ENCODE data around the gene COIL.
"Not testable (repeated sequence)": the region's sequence is repeated elsewhere in the genome, so short reads cannot be mapped to it uniquely, and the experiment has no call there.

The COIL gene

DNA sequence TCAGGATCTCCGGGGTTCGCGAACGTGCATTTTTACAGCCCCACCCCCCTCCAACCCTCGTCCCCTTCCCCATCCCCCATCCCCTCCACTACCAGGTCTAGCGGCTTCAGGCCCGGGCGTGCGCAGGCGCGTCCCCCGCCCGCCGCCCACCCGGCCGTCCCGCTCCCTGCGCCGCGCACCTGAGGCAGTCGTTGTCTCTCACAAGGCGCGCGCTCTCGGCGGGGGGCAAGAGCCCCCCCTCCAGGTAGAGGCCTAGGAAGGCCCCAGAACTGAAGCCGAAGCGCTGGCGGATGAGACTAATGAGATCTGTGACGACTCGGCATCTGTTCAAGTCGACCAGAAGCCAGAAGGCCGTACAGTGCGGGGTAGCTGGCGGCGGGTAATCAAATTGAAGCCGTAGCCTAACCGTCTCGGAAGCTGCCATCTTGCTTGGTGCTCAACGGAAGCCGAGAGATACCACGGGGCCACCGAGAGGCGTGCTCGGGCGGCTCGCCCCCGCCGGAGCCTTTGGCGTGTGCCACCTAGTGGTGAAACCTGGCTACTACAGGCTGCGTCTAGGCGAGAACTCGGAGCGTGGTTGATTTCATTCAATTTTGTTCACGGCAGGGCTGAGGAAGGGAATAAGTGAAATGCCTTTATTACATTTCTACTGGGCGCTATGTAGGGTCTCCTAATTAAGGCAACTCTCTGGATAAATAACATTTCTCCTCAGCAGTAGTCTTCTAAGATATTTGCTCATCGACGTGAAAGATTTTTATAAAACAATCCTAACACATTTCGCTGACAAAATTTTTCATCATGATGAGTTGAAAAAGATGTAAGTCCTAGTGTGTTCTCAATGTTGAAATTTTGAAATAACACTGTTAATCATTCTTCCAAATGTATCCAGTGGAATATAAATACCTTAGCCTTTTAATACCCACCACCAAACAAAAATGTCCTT is at the start of gene COIL:
COIL (minus strand) TSS at position 455 of the 943 bp plus-strand sequence; CDS start at position 424, 31 bp downstream.
- peak; percentile 93 for DNase-seq

- no peak for DNase-seq
Measured at GRCh38 chr17:57010487-57010886, 49.6 kb upstream of the COIL start.

- peak; percentile 61 for DNase-seq
Measured at GRCh38 chr17:57009737-57010445, 49.0 kb upstream of the COIL start.

- no peak for DNase-seq
Measured at GRCh38 chr17:57008958-57009357, 48.1 kb upstream of the COIL start.

GRCh38 chr17:57006040-57006439 is 45.2 kb upstream of the COIL start:
- DNase-seq: no peak

GRCh38 chr17:57004944-57005579 is 44.2 kb upstream of the COIL start:
- no peak for DNase-seq

DNA sequence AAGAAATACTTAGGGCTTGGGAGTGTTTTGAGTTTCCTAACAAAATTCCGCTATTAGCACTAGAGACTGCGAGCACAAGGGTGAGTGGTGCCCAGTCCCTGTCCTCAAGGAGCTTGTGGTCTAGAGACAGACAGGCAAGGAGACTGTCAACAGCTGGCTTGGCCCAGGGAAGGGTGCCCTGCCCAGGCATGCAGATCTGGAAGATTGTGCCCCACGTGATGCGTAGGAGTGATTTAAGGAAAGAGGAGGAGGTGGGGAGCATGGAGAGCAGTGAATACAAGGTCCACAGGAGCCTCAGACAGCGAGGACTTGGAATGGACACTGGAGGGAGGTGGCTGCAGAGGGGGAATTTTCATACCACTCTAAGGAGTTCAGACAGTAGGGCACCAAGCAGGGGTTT is 42.1 kb upstream of the COIL start:
- DNase-seq: no peak

- no peak for DNase-seq
Measured at GRCh38 chr17:57001541-57001940, 40.7 kb upstream of the COIL start.

GRCh38 chr17:56997313-56997712 is 36.5 kb upstream of the COIL start:
- DNase-seq: no peak

GRCh38 chr17:56995766-56996165 is 34.9 kb upstream of the COIL start:
- no peak for DNase-seq

- DNase-seq: no peak
Measured at GRCh38 chr17:56994009-56994792, 33.4 kb upstream of the COIL start.

DNA sequence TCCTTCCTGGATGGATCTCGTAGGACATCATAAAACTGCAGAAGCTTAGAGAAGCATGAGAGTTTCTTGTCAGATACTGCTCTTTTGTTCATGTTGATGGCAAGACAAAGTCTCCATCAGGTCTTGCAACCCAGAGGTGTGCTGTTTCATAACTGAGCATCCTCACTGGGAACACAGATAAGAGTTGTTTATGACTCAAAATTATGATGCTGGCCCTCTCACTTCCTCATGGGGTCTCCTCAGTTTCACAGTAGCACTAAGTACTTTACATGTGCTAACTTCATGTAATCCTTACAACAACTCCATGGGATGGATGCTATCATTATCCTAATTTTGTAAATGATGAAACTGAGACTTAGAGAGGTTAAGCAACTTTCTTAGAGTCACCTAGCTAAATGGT is 31.5 kb upstream of the COIL start:
- DNase-seq: no peak

GRCh38 chr17:56988901-56989572 is 28.2 kb upstream of the COIL start:
- DNase-seq: no peak

DNA sequence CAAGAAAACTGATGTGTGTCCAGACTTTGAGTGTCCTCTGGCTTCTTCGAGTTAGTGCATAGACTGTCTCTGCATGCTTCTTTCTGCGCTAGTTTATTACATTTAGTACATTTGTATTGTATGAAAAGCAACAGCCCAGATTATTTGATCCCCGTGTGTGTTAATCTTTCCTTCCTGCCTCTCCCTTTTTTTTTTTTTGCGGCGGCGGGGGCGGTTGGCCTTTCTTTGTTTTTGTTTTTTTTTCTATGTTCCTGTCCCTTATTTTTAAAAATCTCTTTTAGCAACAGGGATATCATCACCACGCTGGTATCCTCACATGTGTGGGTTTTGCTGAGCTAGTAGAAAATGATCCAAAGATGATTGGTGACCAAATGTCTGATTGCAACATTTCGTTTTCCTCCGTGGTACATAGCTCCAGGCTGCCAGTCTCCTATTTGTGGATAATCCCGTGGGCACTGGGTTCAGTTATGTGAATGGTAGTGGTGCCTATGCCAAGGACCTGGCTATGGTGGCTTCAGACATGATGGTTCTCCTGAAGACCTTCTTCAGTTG is 26.5 kb upstream of the COIL start:
- DNase-seq: no peak

DNA sequence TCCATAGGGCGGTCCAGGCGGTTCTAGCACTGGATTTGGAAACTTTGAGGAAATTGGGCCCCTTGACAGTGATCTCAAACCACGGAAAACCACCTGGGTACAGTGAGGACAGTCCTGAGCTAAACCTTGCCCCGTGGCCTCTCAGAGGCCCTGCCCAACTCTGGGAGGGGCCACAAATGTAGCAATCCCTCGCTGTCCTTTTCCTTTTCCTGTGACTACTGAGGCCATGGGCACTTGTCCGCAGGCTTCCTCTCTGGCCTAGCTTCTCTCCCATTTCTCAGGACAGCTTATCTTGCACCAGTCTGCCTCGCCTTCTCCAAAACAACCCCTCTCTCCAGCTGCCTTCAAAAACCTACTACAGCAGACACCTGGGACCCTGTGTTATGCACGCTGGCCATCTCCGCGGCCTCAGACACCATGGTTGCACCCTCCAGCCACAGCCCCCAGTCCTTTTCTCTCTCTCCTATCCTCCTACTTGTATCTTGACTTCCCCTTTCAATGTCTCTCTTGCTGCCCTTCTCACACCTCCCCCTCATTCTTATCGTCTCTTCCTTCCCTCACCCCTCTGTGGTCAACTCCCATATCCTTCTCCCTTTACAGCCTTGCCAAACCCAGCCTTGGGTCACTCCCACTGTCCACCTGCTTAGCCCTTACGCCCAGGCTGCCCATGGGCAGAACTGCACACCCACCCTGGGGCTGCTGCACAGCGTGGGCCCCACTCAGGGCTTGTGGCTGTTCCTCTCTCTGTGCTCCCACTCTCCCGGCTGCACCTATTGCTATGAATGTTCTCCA is 24.7 kb upstream of the COIL start:
- DNase-seq: no peak

DNA sequence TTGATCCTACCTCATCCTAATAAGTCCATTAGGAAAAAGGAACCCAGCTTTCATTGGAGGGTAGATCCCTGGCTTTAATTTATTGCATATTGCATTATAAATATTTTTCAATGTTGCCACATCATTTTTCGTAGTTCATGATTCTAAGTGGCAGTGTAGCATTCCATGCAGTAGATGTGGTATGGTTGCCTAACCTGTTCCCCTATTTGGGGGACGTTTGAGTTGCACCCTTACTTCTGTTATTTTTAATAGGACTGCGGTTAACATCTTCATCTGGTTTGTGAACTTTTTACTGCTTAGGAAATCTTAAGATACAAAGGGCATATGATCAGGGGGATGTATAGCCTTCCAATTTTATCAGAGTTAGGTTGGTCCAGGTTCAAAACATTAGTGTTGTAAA is 22.5 kb upstream of the COIL start:
- no peak for DNase-seq

DNA sequence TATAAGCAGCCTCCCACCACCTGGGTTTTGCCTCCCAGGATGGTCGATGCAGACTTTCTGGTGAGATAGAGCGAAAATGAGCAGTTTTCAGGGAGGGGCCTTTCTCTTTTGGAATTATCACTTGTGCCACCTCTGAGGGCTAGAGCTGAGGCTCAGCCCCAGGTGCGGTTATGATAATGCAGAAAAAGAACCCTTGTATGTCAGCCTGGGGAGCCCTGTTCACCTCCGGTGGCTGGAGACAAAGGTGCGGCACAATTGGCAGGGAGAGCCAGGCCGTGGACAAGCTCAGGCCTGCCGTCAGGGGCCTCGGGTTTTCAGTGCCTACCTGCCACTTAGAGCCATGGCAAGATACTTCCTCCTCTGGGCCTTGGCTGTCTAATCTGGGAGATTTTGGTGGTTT is 21.5 kb upstream of the COIL start:
- no peak for DNase-seq

DNA sequence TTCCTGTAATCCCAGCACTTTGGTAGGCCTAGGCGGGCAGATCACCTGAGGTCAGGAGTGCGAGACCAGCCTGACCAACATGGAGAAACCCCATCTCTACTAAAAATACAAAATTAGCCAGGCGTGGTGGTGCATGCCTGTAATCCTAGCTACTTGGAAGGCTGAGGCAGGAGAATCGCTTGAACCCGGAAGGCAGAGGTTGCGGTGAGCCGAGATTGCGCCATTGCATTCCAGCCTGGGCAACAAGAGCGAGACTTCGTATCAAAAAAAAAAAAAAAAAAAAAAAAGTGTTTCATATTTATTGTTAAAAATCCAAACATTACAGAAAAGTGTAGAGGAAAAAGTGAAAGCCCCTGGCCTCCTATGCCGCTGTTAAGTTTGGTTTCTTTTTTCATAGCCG is 19.7 kb upstream of the COIL start:
- not testable (repeated sequence) for DNase-seq

- no peak for DNase-seq
Measured at GRCh38 chr17:56979091-56979480, 18.2 kb upstream of the COIL start.

- DNase-seq: no peak
Measured at GRCh38 chr17:56978441-56979090, 17.7 kb upstream of the COIL start.
